Activated T-cell treated with anti-CD3 and anti-CD28 coated beads, Interleukin-2, amount 50 U/mL, for 24 hours (primary cell): ENCODE measurements around the gene SNX11.

Experiments
- DNase-seq: peaks from one replicate; pipeline ENCODE4 v3.0.0-alpha.2; 2020
- H3K27ac Mint-ChIP-seq: 2 replicates; pipeline ENCODE4 v1.8.0; 2020; ENCODE audit warnings: mild to moderate bottlenecking, mixed read lengths
- H3K27me3 Mint-ChIP-seq: 2 replicates; pipeline ENCODE4 v1.8.0; 2020; ENCODE audit warnings: mixed read lengths
- H3K36me3 Mint-ChIP-seq: 2 replicates; pipeline ENCODE4 v1.8.0; 2020; ENCODE audit warnings: low read depth, mixed read lengths
- H3K4me1 Mint-ChIP-seq: 2 replicates; pipeline ENCODE4 v1.8.0; 2020; ENCODE audit warnings: low read depth, mixed read lengths
- H3K4me3 Mint-ChIP-seq: 2 replicates; pipeline ENCODE4 v1.8.0; 2020; ENCODE audit warnings: mild to moderate bottlenecking, moderate library complexity, mixed read lengths
- H3K9me3 Mint-ChIP-seq: 2 replicates; pipeline ENCODE4 v1.8.0; 2020; ENCODE audit warnings: mixed read lengths

The SNX11 gene

DNA sequence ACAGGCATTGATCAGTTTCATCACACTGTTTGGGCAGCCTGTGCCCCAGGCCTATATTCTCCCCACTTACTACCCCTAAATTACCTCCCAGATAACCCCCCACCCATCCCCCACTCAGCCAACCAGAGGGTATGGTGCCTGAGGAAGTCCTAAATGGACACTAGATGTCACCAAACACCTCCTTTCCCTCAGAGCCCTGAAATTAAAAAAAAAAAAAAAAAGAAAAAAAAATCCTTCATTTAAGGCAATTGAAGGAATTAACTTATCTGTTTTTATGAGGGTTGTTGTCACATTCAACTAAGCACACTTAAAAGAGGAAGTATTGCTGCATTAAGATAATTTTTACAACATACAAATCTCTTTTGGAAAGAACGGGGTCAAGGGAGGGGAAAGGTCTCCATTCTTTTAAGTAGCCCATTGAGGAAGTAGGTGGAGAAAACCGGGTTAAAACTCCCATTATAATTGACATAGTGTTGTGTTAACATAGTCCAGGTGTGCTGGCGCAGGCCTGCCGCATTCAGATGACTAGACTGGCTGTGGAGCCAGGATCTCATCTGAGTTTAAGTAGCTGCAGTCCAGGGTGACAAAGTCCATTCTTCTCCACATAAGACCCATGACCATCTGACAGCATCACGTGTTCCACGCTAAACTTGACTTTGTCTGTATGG lies 46.3 kb downstream of the SNX11 start:
- Mint-ChIP-seq H3K27ac (peak overlapping the region; percentile 55), H3K4me1 (no peaks in the 10 kb centered on the region), H3K4me3 (no peak overlapping the region), H3K27me3 (no peaks in the 10 kb centered on the region), H3K36me3 (peaks cover 43% of the 10 kb centered on the region), H3K9me3 (no peaks in the 10 kb centered on the region)
- no peak for DNase-seq

DNA sequence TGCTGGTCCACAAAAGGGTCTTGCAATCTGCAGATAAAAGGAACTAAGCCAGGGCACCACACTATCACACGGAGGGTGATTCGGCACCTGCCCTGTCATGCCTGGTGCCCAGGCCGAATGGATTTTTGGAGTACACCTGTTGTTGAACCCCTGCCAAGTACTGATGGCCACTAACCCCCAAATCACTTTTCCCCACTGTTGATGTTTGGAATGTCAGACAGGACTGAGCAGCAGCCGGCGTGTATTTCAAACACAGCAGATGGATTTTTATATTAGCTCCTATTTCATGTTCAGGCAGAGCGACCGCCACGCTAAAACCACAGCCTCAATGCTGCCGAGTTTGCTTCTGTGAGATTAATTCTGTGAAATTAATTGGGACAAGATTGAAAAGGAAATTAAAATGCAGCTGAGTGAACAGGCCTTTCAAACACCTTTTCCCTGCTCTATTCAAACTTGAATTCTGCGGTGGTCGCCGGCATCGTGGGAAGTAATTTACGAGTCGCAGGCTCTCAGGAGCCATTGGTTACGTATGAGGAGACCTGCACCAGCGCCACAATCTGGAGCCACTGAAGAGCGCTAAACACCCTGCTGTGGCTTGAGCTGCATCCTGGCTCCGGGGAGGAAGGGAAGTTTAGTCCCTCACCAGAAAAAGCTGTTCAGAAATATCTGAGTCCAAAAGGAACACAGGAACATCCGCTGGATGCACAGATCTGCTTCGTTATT lies 48.5 kb downstream of the SNX11 start:
- Mint-ChIP-seq H3K4me3 (no peak overlapping the region), H3K27me3 (no peaks in the 10 kb centered on the region), H3K4me1 (no peaks in the 10 kb centered on the region), H3K27ac (peak overlapping the region; percentile 40), H3K9me3 (no peaks in the 10 kb centered on the region), H3K36me3 (peaks cover 50% of the 10 kb centered on the region)
- no peak for DNase-seq

DNA sequence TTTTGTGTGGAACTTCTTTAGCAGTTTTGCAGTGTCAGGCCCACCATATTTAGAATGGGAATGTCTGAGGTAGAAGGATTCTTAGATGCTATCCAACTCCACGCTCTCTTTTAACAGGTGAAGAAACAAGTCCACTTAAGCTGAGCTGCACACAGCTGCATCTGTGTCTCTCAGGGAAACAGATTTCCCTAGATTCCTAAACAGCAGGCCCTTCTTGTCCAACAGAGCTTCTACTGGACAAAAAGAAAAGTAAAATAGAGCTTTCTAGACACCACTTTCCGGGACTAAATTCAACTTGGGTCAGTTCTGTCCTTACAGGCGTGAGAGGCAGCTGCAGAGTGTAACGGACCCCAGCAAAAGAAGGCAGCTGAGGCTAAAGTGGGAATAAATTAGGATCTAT lies 51.7 kb downstream of the SNX11 start:
- Mint-ChIP-seq H3K27ac (peak overlapping the region; percentile 23), H3K9me3 (no peaks in the 10 kb centered on the region), H3K27me3 (no peaks in the 10 kb centered on the region), H3K4me3 (no peak overlapping the region), H3K36me3 (peaks cover 55% of the 10 kb centered on the region), H3K4me1 (peaks cover 3% of the 10 kb centered on the region)
- DNase-seq: no peak

GRCh38 chr17:48160177-48161081 lies 52.9 kb downstream of the SNX11 start:
- Mint-ChIP-seq H3K9me3 (no peaks in the 10 kb centered on the region), H3K27ac (no peak overlapping the region), H3K36me3 (peaks cover 61% of the 10 kb centered on the region), H3K4me1 (peaks cover 3% of the 10 kb centered on the region), H3K27me3 (no peaks in the 10 kb centered on the region), H3K4me3 (no peak overlapping the region)
- no peak for DNase-seq

- H3K4me3 Mint-ChIP-seq: no peak overlapping the region
- peaks cover 3% of the 10 kb centered on the region for H3K4me1 Mint-ChIP-seq
- DNase-seq: no peak
- H3K27ac Mint-ChIP-seq: no peak overlapping the region
- no peaks in the 10 kb centered on the region for H3K9me3 Mint-ChIP-seq
- no peaks in the 10 kb centered on the region for H3K27me3 Mint-ChIP-seq
- peaks cover 59% of the 10 kb centered on the region for H3K36me3 Mint-ChIP-seq
These were observed 53.8 kb downstream of the SNX11 start for GRCh38 chr17:48161127-48161905.

DNA sequence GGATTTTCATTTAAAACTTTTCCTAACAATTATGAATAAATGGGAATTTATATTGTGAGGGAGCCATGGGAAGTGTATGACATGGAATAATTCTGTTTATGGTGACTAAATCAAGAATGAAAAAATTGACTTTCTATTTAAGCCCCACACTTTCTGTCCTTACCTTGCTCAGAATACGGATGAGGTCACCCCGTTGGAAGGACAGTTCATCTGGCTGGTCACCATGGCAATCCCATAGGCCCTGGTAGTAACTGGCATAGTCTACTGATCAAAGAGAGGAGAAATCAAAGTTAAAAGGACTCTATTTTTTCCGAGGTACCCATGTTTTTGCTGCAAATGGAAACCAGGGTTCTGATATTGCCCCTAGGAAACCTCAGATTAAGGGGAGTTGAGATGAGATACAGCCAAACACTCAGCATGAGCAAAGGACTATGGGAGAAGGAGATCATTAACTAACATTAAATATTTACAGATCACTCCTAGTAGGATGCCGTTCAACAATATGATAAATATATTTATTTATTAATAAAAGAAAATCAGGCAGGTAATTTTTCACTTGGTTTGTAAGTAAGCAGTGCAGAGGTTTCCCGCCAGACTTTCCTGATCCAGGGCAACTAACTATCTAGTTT lies 54.9 kb downstream of the SNX11 start:
- Mint-ChIP-seq H3K27me3 (no peaks in the 10 kb centered on the region), H3K4me3 (no peak overlapping the region), H3K9me3 (no peaks in the 10 kb centered on the region), H3K4me1 (peaks cover 8% of the 10 kb centered on the region), H3K27ac (peak overlapping the region; percentile 18), H3K36me3 (peaks cover 59% of the 10 kb centered on the region)
- no peak for DNase-seq

DNA sequence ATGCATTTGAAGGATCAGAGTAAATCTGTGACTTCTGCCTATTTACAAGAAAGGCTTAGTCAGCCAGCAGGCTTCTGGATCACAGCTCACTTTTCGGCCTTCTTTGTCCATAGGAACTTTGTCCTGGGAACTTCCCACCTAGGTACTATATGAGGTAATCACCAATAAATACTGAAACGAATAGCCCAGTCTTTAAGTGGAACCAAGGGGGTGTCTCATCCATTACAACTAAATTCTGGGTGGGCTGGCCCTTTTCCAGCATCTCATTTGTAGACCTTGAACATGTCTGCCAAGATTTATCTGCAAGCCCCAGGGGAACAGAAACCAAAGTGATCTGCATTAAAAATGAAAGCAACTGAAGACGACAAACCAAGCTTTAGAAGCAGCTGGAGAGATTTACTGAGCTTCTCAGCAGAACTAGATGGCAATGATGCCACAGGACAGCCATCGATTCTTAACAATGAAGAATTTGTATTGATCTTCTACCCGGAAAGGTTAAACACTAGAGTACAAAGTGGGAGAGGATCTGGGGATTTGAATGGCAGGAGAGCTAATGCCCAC lies 55.5 kb downstream of the SNX11 start:
- no peak overlapping the region for H3K4me3 Mint-ChIP-seq

DNA sequence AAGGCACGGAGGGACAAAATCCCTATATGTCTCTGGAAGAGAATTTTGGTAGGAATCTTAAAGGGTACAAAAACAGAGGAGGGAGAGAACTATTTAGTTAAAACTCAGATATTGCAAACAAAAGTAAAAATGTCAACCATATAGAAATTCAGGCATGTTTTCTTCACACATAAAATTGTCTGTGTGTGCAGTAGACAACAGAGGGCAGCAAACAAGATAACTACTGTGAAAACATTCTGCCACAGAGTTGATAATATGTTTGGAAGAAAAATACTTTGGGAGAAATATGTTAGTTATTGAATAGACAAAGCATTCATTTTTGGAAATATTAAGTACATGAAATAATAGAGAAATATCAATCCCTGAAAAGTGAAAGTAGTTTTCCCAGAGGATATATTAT lies 56.2 kb downstream of the SNX11 start:
- H3K9me3 Mint-ChIP-seq: no peaks in the 10 kb centered on the region
- no peak overlapping the region for H3K4me3 Mint-ChIP-seq
- peaks cover 8% of the 10 kb centered on the region for H3K4me1 Mint-ChIP-seq
- H3K27ac Mint-ChIP-seq: no peak overlapping the region
- DNase-seq: no peak
- peaks cover 63% of the 10 kb centered on the region for H3K36me3 Mint-ChIP-seq
- H3K27me3 Mint-ChIP-seq: no peaks in the 10 kb centered on the region

More for the DNA sequence above, 55.5 kb downstream of the SNX11 start:
- H3K9me3 Mint-ChIP-seq: no peaks in the 10 kb centered on the region
- H3K4me1 Mint-ChIP-seq: peaks cover 8% of the 10 kb centered on the region
- H3K27ac Mint-ChIP-seq: peak overlapping the region; percentile 35
- H3K36me3 Mint-ChIP-seq: peaks cover 61% of the 10 kb centered on the region
- H3K27me3 Mint-ChIP-seq: no peaks in the 10 kb centered on the region
- no peak for DNase-seq

DNA sequence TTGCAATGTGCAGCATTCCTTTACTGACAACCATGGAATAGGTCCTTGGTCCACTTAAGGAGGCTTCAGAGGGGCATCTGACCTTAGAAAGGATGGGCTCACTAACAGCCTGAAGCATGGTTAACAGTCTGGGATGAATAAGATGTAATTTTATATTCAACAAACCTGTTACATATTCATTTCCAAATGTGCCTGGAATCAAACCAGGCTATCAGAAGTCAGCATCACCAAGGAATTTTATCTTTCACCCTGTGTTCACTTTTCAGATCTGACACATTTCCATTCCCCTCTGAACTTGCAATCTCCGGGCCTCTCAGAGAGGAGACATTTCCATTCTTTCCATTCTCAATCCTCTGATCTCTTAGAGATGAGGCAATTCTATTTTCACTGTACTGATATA lies 62.4 kb downstream of the SNX11 start:
- no peak overlapping the region for H3K4me3 Mint-ChIP-seq
- DNase-seq: no peak
- no peaks in the 10 kb centered on the region for H3K27me3 Mint-ChIP-seq
- peaks cover 53% of the 10 kb centered on the region for H3K36me3 Mint-ChIP-seq
- H3K27ac Mint-ChIP-seq: no peak overlapping the region
- no peaks in the 10 kb centered on the region for H3K9me3 Mint-ChIP-seq
- peaks cover 21% of the 10 kb centered on the region for H3K4me1 Mint-ChIP-seq
